ENCODE measurements around the gene SIPA1L3. TPM values are rescaled to one million over a fixed set of nuclear protein-coding genes. Genes with fewer than 3 reads are reported as not detected.

SIPA1L3 gene
- total RNA-seq, 1 experiment from 2014 or later, result 66.3 TPM

DNA sequence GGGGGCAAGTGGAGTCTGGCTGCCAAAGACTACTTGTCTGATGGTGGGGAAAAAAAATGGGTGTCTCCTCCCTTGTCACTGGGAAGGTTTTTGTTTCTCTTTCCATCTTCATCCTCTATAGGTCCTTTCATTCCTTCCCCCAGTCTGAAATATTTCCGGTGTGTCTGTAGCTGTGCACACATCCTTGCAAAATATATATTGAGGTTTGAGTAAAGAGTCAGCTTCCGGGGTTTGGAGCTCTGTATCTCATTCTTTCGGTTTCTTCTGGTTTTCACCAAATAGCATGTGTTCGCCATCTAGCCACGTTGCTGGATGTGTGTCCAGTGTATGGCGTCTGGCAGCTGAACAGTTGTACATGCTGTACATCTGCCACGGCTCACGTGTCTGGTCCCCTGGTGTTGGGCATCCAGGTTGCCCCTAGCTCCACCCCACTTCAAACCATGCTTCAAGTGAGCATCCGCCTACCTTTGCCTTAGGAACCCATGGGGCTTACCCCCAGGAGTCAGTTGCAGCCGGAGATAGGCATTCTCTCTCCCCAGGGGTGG lies 142.2 kb downstream of the SIPA1L3 start:
- H3K27ac ChIP-seq (ENCODE audit: low read length), result no peak overlapping the region
- in situ Hi-C loops (cut with HindIII; ENCODE audit: low pct_unique_long_range_greater_than_20kb, low sequenced_read_pairs) (no loop called here), intact Hi-C loops (cut with micrococcal nuclease; ENCODE audit: unreplicated experiment) (no loop called here)
- TF ChIP-seq POLR2AphosphoS5 (IDR thresholded peaks at IDR 0.05; ENCODE audit: low read depth, low read length) (no peak), SIN3A (IDR thresholded peaks at IDR 0.05; ENCODE audit: borderline replicate concordance, insufficient read depth, low read depth, low read length) (no peak), TCF7L2 (IDR thresholded peaks at IDR 0.05; ENCODE audit: low read depth, low read length) (no peak)
- TF ChIP-seq, protein P1, sequence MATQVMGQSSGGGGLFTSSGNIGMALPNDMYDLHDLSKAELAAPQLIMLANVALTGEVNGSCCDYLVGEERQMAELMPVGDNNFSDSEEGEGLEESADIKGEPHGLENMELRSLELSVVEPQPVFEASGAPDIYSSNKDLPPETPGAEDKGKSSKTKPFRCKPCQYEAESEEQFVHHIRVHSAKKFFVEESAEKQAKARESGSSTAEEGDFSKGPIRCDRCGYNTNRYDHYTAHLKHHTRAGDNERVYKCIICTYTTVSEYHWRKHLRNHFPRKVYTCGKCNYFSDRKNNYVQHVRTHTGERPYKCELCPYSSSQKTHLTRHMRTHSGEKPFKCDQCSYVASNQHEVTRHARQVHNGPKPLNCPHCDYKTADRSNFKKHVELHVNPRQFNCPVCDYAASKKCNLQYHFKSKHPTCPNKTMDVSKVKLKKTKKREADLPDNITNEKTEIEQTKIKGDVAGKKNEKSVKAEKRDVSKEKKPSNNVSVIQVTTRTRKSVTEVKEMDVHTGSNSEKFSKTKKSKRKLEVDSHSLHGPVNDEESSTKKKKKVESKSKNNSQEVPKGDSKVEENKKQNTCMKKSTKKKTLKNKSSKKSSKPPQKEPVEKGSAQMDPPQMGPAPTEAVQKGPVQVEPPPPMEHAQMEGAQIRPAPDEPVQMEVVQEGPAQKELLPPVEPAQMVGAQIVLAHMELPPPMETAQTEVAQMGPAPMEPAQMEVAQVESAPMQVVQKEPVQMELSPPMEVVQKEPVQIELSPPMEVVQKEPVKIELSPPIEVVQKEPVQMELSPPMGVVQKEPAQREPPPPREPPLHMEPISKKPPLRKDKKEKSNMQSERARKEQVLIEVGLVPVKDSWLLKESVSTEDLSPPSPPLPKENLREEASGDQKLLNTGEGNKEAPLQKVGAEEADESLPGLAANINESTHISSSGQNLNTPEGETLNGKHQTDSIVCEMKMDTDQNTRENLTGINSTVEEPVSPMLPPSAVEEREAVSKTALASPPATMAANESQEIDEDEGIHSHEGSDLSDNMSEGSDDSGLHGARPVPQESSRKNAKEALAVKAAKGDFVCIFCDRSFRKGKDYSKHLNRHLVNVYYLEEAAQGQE (IDR thresholded peaks at IDR 0.05; ENCODE audit: insufficient read depth in 1 of 2, low read depth in 2 of 2, low read length in 1 of 2), result no peak
- TF ChIP-seq, protein P2, sequence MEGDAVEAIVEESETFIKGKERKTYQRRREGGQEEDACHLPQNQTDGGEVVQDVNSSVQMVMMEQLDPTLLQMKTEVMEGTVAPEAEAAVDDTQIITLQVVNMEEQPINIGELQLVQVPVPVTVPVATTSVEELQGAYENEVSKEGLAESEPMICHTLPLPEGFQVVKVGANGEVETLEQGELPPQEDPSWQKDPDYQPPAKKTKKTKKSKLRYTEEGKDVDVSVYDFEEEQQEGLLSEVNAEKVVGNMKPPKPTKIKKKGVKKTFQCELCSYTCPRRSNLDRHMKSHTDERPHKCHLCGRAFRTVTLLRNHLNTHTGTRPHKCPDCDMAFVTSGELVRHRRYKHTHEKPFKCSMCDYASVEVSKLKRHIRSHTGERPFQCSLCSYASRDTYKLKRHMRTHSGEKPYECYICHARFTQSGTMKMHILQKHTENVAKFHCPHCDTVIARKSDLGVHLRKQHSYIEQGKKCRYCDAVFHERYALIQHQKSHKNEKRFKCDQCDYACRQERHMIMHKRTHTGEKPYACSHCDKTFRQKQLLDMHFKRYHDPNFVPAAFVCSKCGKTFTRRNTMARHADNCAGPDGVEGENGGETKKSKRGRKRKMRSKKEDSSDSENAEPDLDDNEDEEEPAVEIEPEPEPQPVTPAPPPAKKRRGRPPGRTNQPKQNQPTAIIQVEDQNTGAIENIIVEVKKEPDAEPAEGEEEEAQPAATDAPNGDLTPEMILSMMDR (IDR thresholded peaks at IDR 0.05), result no peak
- ChIA-PET CTCF (interaction anchor here (0.6 kb wide), 1 partner anchor 124 kb away, joined by 5 read pairs; no protein-coding TSS in a partner anchor), POLR2A (no interaction called here)
- H3K27me3 ChIP-seq (ENCODE audit: control insufficient read depth, insufficient read depth, low read length), result no peaks in the 10 kb centered on the region
- no peaks in the 10 kb centered on the region for H3K4me1 ChIP-seq (ENCODE audit: control insufficient read depth, insufficient read depth, low read length)
- no TSS peak for BruUV-seq (replicated peaks)
- H3K36me3 ChIP-seq (ENCODE audit: control insufficient read depth, insufficient read depth, low read length), result no peaks in the 10 kb centered on the region
- no peaks in the 10 kb centered on the region for H3K9me3 ChIP-seq (ENCODE audit: control insufficient read depth, insufficient read depth, low read depth, low read length)
- DNase-seq (ENCODE audit: low read depth, low spot score) (no peak), ATAC-seq (no peak)
- H3K4me3 ChIP-seq (ENCODE audit: low read depth in 2 of 2, low read length in 2 of 2), result no peak overlapping the region

DNA sequence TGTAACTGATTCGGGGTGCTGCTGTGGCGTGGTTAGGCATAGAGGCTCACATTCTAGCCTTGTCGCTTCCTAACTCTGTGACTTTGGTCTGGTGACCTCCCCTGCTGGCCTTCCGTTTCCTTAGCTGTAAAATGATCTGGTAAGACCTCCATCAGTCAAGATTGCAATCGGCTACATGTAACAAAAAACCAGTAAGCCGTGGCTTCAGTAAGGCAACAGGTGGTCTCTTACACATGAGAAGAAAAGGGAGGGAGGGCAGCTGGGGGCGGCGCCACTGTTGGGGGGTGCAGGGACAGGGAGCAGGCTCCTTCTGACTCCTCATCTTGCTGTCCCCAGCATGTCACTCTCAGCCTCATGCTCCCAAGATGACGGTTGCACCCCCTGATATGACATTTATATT lies 148.0 kb downstream of the SIPA1L3 start:
- ChIA-PET CTCF (no interaction called here), POLR2A (no interaction called here)
- Histone ChIP-seq H3K4me3 (ENCODE audit: low read depth in 2 of 2, low read length in 2 of 2) (no peak overlapping the region), H3K36me3 (ENCODE audit: control insufficient read depth, insufficient read depth, low read length) (no peaks in the 10 kb centered on the region), H3K4me1 (ENCODE audit: control insufficient read depth, insufficient read depth, low read length) (peaks cover 11% of the 10 kb centered on the region), H3K27ac (ENCODE audit: low read length) (no peak overlapping the region), H3K27me3 (ENCODE audit: control insufficient read depth, insufficient read depth, low read length) (no peaks in the 10 kb centered on the region), H3K9me3 (ENCODE audit: control insufficient read depth, insufficient read depth, low read depth, low read length) (no peaks in the 10 kb centered on the region)
- TF ChIP-seq, protein P1 (IDR thresholded peaks at IDR 0.05; ENCODE audit: insufficient read depth in 1 of 2, low read depth in 2 of 2, low read length in 1 of 2), result no peak
- TF ChIP-seq TCF7L2 (IDR thresholded peaks at IDR 0.05; ENCODE audit: low read depth, low read length) (no peak), SIN3A (IDR thresholded peaks at IDR 0.05; ENCODE audit: borderline replicate concordance, insufficient read depth, low read depth, low read length) (no peak), POLR2AphosphoS5 (IDR thresholded peaks at IDR 0.05; ENCODE audit: low read depth, low read length) (no peak)
- TF ChIP-seq, protein P2 (IDR thresholded peaks at IDR 0.05), result no peak
- DNase-seq (ENCODE audit: low read depth, low spot score) (no peak), ATAC-seq (no peak)
- in situ Hi-C loops (cut with HindIII; ENCODE audit: low pct_unique_long_range_greater_than_20kb, low sequenced_read_pairs), result no loop called here
- no TSS peak for BruUV-seq (replicated peaks)
- intact Hi-C loops (cut with micrococcal nuclease; ENCODE audit: unreplicated experiment), result loop anchor here (10.0 kb wide), 1 partner anchor 150 kb away; the partner anchor contains the start of genes SIPA1L3 and WDR87

Measured in Panc1 (cell line).